ENCODE data around the gene THSD4.
A peak's percentile ranks its signal among the peaks of the same experiment; 100 is the strongest.

Gene THSD4

DNA sequence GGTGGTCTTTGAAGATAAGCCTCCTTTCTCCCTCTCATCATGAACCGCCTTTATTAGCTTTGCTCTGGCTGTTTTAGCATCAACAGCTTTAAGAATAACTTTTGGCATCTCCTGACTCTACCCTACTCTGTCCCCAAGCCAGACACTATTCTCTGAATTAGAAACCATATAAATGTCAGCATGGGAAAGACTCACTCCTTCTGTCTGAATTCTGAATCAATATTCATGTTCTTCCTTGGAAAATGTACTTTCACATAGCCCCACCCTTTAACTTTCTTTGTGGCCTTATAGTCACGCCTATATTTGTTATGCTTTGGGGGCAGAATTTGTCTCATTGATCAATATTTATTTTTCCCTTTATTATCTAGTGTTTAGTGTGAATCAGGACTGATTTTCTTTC, 563.3 kb downstream of the THSD4 start:
- no peaks in the 10 kb centered on the region for H3K36me3 ChIP-seq (ENCODE audit: insufficient read depth, low read length)
- no peaks in the 10 kb centered on the region for H3K27me3 ChIP-seq (ENCODE audit: insufficient read depth, low read length)
- no peak overlapping the region for H3K4me3 ChIP-seq (ENCODE audit: low read depth, low read length)
- no peak overlapping the region for H3K27ac ChIP-seq (ENCODE audit: low read depth, low read length)
- H2AFZ ChIP-seq (ENCODE audit: low read length, unreplicated experiment) = no peak overlapping the region
- H3K79me2 ChIP-seq (ENCODE audit: control insufficient read depth, insufficient read depth, low read length, unreplicated experiment) = no peaks in the 10 kb centered on the region
- H3K4me1 ChIP-seq (ENCODE audit: control insufficient read depth, insufficient read depth, low read length, unreplicated experiment) = peaks cover 22% of the 10 kb centered on the region

DNA sequence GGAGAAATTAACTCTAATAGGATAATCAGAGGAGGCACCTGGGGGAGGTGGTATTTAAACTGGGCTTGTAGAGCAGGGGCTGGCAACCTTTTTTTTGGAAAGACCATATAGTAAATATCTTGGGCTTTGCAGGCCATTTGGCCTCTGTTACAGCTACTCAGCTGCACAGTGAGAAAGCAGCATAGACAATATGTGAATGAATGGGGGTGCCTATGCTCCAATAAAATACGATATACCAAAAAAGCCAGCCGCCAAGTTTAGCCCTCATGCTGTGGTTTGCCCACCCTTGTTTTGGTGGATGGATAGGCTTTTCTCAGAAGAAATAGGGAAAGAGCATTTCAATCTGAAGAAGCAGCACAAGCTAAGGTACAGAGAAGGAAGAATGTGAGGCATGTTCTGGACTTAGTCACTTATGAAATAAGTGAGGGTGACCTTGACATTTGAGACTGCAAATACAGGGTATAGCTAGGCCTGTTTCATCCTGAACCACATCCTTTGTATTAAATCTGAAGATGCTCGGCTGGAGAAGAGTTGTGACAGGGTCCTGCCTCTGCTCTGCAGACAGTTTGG, 564.0 kb downstream of the THSD4 start:
- no peaks in the 10 kb centered on the region for H3K79me2 ChIP-seq (ENCODE audit: control insufficient read depth, insufficient read depth, low read length, unreplicated experiment)
- H3K27me3 ChIP-seq (ENCODE audit: insufficient read depth, low read length) = no peaks in the 10 kb centered on the region
- no peak overlapping the region for H2AFZ ChIP-seq (ENCODE audit: low read length, unreplicated experiment)
- peaks cover 27% of the 10 kb centered on the region for H3K4me1 ChIP-seq (ENCODE audit: control insufficient read depth, insufficient read depth, low read length, unreplicated experiment)
- H3K4me3 ChIP-seq (ENCODE audit: low read depth, low read length) = no peak overlapping the region
- H3K27ac ChIP-seq (ENCODE audit: low read depth, low read length) = no peak overlapping the region
- no peaks in the 10 kb centered on the region for H3K36me3 ChIP-seq (ENCODE audit: insufficient read depth, low read length)

DNA sequence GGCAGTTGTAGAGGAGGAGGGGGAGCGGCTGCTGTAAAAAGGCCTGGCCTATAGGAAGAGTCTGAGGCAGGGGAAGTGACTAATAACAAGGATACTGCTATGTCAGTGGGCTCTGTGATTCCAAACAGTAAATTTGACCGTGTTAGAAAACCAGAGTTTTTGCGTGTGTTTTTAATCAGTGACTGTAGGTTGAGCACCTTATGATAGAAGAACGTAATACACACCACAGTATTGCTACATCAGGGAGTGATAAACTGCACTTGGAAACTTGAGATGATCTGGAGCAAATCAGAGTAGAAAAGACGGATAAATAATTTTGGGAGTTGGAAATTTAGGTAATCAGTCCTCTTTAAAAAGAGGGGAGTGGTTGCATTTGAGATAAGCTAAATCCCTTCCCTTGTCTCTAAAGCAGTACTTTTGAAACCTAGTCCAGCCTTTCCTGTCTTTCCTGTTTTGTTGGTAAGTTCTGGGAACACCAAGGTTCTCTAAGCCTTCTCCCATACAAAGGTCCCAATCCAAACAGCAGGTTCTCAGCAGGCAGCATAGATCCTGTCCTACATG, 564.6 kb downstream of the THSD4 start:
- no peak overlapping the region for H3K27ac ChIP-seq (ENCODE audit: low read depth, low read length)
- no peak overlapping the region for H2AFZ ChIP-seq (ENCODE audit: low read length, unreplicated experiment)

DNA sequence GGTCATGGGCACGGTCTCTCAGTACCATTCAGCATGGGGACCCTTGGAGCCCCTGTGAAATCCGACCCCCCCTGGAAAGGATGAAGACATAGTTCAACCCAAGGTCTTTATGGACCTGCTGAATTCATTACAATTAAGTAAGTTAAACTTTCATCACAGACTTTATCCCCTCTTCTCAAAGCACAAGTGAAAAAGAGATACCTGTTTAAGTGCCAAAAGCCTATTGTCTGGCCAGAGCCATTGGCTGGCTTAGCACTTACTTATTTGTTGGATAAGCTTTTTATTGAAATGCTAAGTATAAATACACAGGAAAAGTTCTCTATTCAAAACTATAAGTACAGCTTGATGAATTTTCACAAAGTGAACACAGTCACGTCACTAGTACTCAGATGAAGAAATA, 566.7 kb downstream of the THSD4 start:
- peaks cover 26% of the 10 kb centered on the region for H3K4me1 ChIP-seq (ENCODE audit: control insufficient read depth, insufficient read depth, low read length, unreplicated experiment)
- no peaks in the 10 kb centered on the region for H3K36me3 ChIP-seq (ENCODE audit: insufficient read depth, low read length)
- H3K79me2 ChIP-seq (ENCODE audit: control insufficient read depth, insufficient read depth, low read length, unreplicated experiment) = no peaks in the 10 kb centered on the region
- no peaks in the 10 kb centered on the region for H3K27me3 ChIP-seq (ENCODE audit: insufficient read depth, low read length)
- no peak overlapping the region for H3K27ac ChIP-seq (ENCODE audit: low read depth, low read length)
- no peak overlapping the region for H3K4me3 ChIP-seq (ENCODE audit: low read depth, low read length)
- no peak overlapping the region for H2AFZ ChIP-seq (ENCODE audit: low read length, unreplicated experiment)

More for the DNA sequence above, 564.6 kb downstream of the THSD4 start:
- peaks cover 27% of the 10 kb centered on the region for H3K4me1 ChIP-seq (ENCODE audit: control insufficient read depth, insufficient read depth, low read length, unreplicated experiment)
- H3K4me3 ChIP-seq (ENCODE audit: low read depth, low read length) = no peak overlapping the region
- H3K36me3 ChIP-seq (ENCODE audit: insufficient read depth, low read length) = no peaks in the 10 kb centered on the region
- H3K79me2 ChIP-seq (ENCODE audit: control insufficient read depth, insufficient read depth, low read length, unreplicated experiment) = no peaks in the 10 kb centered on the region
- no peaks in the 10 kb centered on the region for H3K27me3 ChIP-seq (ENCODE audit: insufficient read depth, low read length)

DNA sequence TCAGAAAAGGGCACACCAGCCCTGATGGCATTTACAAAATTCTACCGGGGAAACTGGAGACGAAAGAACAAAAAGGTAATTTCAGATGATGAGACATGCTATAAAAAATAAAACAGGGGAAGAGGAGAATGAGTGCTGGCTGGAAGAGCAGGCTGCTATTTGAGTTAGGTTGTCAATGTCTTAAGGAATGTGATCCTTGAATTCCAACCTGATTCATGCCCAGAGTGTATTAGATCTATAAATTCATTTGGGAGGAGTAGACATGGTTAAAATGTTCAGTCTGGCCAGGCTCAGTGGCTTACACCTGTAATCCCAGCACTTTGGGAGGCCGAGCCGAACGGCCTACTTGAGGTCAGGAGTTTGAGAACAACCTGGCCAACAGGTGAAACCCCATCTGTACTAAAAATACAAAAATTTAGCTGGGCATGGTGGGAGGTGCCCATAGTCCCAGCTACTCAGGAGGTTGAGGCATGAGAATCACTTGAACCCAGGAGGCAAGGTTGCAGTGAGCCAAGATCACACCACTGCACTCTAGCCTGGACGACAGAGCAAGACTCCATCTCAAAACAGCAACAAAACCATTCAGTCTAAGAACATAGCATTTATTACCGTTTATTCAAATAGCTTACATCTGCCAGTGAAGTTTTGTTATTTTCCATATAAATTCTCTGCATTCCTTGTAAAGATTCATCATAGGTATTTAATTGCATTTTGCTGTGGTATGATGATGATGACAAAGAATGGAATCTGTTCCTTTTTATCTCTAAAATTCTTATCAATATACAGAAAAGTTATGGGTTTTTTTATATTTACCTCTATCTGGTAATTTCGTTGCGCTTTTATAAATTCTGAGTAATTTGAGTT, 568.4 kb downstream of the THSD4 start:
- Histone ChIP-seq H3K79me2 (ENCODE audit: control insufficient read depth, insufficient read depth, low read length, unreplicated experiment) (no peaks in the 10 kb centered on the region), H3K27me3 (ENCODE audit: insufficient read depth, low read length) (no peaks in the 10 kb centered on the region), H2AFZ (ENCODE audit: low read length, unreplicated experiment) (no peak overlapping the region), H3K4me3 (ENCODE audit: low read depth, low read length) (no peak overlapping the region), H3K27ac (ENCODE audit: low read depth, low read length) (no peak overlapping the region; the same call in 1 of the 2 replicates), H3K4me1 (ENCODE audit: control insufficient read depth, insufficient read depth, low read length, unreplicated experiment) (peaks cover 22% of the 10 kb centered on the region), H3K36me3 (ENCODE audit: insufficient read depth, low read length) (no peaks in the 10 kb centered on the region)

DNA sequence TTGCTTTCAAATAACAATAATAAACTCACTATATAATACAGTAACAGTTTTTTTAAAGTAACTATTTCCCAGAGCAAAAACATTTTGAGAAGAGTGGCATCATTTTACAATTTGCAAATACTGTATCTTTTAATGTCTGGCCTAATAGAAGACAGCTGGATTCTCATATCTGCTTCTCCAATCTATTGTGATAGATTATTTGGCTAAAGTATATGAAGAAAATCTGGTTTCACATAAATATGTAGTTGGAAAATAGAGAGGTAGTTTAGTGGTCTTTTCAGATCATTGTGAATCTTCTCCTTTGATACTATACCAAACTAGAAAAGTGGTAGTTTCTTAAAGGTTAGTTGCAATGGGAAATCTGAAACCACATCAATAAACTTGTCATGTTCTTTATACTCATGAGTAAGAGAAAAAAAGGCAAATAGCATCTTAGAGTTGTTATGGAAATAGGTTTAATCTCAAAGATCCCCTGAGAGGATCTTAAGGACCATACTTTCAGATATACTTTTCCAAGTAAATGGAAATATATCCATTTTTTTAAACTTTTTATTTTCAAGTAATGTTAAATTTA, 570.2 kb downstream of the THSD4 start:
- Histone ChIP-seq H3K79me2 (ENCODE audit: control insufficient read depth, insufficient read depth, low read length, unreplicated experiment) (no peaks in the 10 kb centered on the region), H3K36me3 (ENCODE audit: insufficient read depth, low read length) (no peaks in the 10 kb centered on the region), H3K27me3 (ENCODE audit: insufficient read depth, low read length) (no peaks in the 10 kb centered on the region), H2AFZ (ENCODE audit: low read length, unreplicated experiment) (no peak overlapping the region), H3K27ac (ENCODE audit: low read depth, low read length) (no peak overlapping the region), H3K4me3 (ENCODE audit: low read depth, low read length) (no peak overlapping the region), H3K4me1 (ENCODE audit: control insufficient read depth, insufficient read depth, low read length, unreplicated experiment) (peaks cover 11% of the 10 kb centered on the region)

DNA sequence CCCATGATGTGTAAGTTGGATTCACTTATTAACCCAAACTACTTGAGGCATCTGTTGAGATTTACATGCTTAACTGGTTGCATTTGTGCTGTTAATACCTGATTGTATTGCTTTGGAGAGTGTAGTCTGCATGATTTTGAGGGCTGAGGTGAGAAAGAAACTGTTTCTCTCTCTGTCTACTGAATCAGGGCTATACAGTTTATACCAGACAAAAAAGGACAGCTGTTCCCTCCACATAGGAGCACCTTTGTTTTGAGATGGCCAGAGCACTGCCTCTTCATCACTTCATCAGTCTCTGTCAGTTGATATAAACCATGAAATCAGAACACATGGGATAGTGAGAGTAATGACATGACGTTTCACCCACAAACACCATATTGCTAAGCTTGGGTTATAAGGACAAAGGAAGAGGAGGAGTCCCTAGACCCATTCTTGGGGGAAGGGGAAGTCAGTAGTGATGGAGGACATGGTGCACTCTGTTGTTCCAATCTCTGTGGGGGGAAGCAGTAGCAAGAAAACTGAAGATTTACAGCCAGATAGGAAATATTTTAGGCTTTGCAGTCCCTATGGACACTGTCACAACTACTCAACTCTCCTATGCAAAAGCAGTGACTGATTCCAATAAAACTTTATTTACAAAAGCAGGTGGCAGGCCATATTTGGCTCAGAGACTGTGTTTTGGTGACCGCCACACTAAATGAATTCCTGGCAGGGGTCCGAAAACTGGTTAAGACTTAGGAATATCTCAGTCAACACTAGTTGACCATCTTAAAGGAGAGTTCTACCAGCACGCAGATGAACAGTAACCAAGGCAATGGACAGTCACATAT, 571.2 kb downstream of the THSD4 start:
- Histone ChIP-seq H3K36me3 (ENCODE audit: insufficient read depth, low read length) (no peaks in the 10 kb centered on the region), H3K4me1 (ENCODE audit: control insufficient read depth, insufficient read depth, low read length, unreplicated experiment) (peaks cover 13% of the 10 kb centered on the region), H3K4me3 (ENCODE audit: low read depth, low read length) (no peak overlapping the region), H3K27me3 (ENCODE audit: insufficient read depth, low read length) (no peaks in the 10 kb centered on the region), H2AFZ (ENCODE audit: low read length, unreplicated experiment) (no peak overlapping the region), H3K27ac (ENCODE audit: low read depth, low read length) (no peak overlapping the region), H3K79me2 (ENCODE audit: control insufficient read depth, insufficient read depth, low read length, unreplicated experiment) (no peaks in the 10 kb centered on the region)

DNA sequence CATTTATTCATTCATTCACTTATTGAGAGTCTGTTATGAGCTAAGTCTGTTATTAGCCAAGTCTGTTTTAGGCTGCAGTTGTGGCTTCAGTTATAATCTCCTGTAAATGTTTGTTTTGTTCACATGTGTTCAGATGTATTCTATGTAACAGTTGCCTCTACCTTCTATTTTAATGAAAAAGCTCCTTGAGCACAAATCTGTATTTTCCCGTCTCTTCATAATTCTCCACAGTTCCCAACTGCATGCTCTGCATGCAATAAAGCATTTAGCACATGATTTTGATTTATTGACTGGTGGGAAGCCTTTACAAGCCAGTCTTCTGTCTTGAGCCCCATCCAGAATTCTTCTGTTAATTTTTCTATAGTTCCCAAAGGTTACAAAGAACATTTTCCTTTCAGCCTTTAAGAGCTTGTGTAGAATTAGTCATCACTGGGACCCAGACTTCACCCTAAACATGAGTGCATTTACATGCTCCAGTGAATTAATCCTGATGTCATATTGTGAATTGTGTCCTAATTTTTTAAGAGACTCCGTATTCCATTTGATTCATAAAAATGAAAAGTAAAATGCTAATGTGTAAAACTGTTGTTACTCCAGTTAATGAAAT, 572.7 kb downstream of the THSD4 start:
- Histone ChIP-seq H3K27me3 (ENCODE audit: insufficient read depth, low read length) (no peaks in the 10 kb centered on the region), H3K79me2 (ENCODE audit: control insufficient read depth, insufficient read depth, low read length, unreplicated experiment) (no peaks in the 10 kb centered on the region), H3K4me3 (ENCODE audit: low read depth, low read length) (no peak overlapping the region), H3K36me3 (ENCODE audit: insufficient read depth, low read length) (no peaks in the 10 kb centered on the region), H3K27ac (ENCODE audit: low read depth, low read length) (no peak overlapping the region), H3K4me1 (ENCODE audit: control insufficient read depth, insufficient read depth, low read length, unreplicated experiment) (peaks cover 24% of the 10 kb centered on the region), H2AFZ (ENCODE audit: low read length, unreplicated experiment) (no peak overlapping the region)

DNA sequence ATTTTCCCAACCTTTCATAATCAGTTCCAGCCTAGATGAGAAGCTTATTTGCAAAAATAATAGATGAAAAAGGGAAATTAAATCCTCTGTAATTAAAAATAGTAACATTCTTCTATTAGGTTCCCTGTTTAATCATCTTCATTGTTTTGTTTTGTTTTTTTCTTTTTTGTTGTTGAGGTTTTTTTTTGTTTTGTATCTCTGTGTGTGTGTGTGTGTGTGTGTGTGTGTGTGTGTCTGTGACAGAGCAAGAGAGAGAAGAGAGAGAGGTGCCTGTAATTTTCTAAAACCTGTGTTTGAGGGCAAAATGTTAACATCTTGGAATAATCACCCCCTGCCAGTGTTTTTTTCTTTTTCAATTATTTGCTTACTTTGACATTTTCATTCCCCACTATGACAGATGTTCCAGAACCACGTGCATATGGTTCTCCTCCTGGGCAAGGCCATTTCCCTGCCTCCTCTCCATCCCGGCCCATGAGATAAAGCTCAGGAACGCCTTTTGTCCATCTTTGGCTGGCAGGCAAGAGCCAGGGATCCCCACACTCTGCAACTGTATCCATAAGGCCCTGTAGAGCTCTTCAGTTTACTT, 573.3 kb downstream of the THSD4 start:
- Histone ChIP-seq H3K79me2 (ENCODE audit: control insufficient read depth, insufficient read depth, low read length, unreplicated experiment) (no peaks in the 10 kb centered on the region), H3K27ac (ENCODE audit: low read depth, low read length) (no peak overlapping the region), H3K27me3 (ENCODE audit: insufficient read depth, low read length) (no peaks in the 10 kb centered on the region), H3K4me1 (ENCODE audit: control insufficient read depth, insufficient read depth, low read length, unreplicated experiment) (peaks cover 19% of the 10 kb centered on the region), H3K4me3 (ENCODE audit: low read depth, low read length) (no peak overlapping the region), H2AFZ (ENCODE audit: low read length, unreplicated experiment) (no peak overlapping the region), H3K36me3 (ENCODE audit: insufficient read depth, low read length) (no peaks in the 10 kb centered on the region)

DNA sequence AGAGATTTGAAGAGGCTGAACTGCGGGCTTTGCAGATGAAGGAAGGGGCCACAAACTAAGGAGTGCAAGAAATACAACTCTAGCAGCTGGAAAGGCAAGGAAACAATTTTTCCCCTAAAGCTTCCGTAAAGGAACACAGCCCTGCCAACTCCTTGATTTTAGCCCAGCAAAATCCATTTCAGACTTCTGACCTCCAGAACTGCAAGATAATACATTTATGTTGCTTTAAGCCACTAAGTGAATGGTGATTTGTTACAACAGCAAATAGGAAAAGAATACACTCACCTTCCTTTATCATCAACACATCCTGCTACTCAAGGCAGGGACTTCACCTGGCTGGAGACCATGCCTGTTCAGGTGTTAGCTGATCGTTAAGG, 575.8 kb downstream of the THSD4 start:
- Histone ChIP-seq H3K27ac (ENCODE audit: low read depth, low read length) (no peak overlapping the region), H3K27me3 (ENCODE audit: insufficient read depth, low read length) (no peaks in the 10 kb centered on the region), H2AFZ (ENCODE audit: low read length, unreplicated experiment) (no peak overlapping the region), H3K4me1 (ENCODE audit: control insufficient read depth, insufficient read depth, low read length, unreplicated experiment) (peaks cover 13% of the 10 kb centered on the region), H3K36me3 (ENCODE audit: insufficient read depth, low read length) (no peaks in the 10 kb centered on the region), H3K79me2 (ENCODE audit: control insufficient read depth, insufficient read depth, low read length, unreplicated experiment) (no peaks in the 10 kb centered on the region), H3K4me3 (ENCODE audit: low read depth, low read length) (peak overlapping the region; percentile 49; the same call in 1 of the 2 replicates)

Data from ACC112 (cell line).